ENCODE measurements around the gene MKLN1. TPM values are rescaled to one million over a fixed set of nuclear protein-coding genes. Genes with fewer than 3 reads are reported as not detected.

The MKLN1 gene
- polyA plus RNA-seq, 1 experiment: 25.6 TPM

DNA sequence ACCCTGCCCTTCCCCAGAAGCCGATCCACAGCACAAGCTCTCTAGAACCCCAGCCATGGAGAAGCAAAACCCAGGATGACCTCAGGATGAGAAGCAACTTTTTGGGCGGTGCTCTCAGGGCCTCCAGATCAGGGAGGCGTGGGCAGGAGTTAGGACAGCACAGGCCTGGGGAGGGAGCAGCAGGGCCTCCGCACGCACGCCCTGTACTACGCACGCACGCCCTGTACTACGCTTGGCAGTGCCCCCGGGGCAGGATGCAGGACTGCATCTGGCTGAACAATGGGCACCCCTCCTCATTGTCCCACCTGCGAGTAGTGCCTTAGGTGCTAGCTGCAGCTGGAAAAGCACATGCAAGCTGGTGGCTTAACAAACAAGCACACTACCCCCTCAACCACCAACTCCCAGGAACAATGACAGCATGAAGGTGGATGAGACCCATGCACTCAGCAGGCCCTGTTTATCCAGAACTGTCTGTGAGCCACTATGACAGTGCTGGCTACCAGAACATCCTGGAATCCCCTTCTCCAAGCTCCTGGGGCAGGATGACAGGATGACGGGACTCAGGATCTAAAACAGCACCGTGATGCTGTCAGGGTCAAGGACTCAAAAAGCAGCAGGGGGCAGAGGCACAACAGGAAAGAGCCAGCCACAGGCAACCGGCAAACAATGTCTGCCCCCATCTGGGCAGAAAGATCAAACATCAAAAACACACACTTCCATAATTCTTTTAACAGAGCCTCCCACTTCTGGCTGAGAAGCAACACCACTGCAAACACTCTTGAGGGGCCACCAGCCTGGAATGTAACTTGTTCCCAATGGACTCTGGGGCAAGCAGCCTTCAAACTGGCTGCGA, 217.0 kb downstream of the MKLN1 start:
- H3K36me3 ChIP-seq (ENCODE audit: control insufficient read depth, insufficient read depth, low read length): no peaks in the 10 kb centered on the region
- no peak for DNase-seq (ENCODE audit: low read depth)
- ChIA-PET POLR2A (no interaction called here), CTCF (interaction anchor here (0.7 to 2.0 kb wide), 6 partner anchors 17 to 110 kb away, joined by 3 to 8 read pairs (median 4); no protein-coding TSS in a partner anchor)
- H3K4me3 ChIP-seq (ENCODE audit: low read depth, low read length): no peak overlapping the region
- H3K27me3 ChIP-seq (ENCODE audit: control insufficient read depth, insufficient read depth, low read length): no peaks in the 10 kb centered on the region; the same call in none of the 2 replicates
- TF ChIP-seq, protein P1, sequence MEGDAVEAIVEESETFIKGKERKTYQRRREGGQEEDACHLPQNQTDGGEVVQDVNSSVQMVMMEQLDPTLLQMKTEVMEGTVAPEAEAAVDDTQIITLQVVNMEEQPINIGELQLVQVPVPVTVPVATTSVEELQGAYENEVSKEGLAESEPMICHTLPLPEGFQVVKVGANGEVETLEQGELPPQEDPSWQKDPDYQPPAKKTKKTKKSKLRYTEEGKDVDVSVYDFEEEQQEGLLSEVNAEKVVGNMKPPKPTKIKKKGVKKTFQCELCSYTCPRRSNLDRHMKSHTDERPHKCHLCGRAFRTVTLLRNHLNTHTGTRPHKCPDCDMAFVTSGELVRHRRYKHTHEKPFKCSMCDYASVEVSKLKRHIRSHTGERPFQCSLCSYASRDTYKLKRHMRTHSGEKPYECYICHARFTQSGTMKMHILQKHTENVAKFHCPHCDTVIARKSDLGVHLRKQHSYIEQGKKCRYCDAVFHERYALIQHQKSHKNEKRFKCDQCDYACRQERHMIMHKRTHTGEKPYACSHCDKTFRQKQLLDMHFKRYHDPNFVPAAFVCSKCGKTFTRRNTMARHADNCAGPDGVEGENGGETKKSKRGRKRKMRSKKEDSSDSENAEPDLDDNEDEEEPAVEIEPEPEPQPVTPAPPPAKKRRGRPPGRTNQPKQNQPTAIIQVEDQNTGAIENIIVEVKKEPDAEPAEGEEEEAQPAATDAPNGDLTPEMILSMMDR (IDR thresholded peaks at IDR 0.05; ENCODE audit: insufficient read depth, low read depth, low read length): peak; percentile 22; the same call in 1 of the 2 replicates

DNA sequence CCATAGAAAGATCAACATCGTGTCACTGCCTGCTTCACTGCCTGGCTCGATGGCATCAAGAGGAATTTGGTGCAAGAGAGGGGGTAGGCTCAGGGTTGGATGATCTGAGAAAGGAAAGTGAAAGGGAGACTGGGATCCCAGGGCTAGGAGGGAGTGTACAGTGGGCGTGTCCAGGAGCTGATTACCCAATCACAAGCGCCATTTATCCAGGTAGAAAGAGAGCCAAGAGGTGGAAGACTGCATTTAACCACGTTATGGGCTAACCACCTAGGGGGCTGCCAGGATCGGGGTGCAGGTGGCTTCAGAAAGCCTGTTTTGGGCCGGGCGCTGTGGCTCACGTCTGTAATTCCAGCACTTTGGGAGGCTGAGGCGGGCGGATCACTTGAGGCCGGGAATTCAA, 218.4 kb downstream of the MKLN1 start:
- CTCF ChIA-PET: interaction anchor here (1.3 to 2.0 kb wide), 4 partner anchors 45 to 109 kb away, joined by 4 to 5 read pairs (median 4); no protein-coding TSS in a partner anchor
- Histone ChIP-seq H3K4me3 (ENCODE audit: low read depth, low read length) (no peak overlapping the region), H3K27me3 (ENCODE audit: control insufficient read depth, insufficient read depth, low read length) (no peaks in the 10 kb centered on the region; the same call in none of the 2 replicates), H3K36me3 (ENCODE audit: control insufficient read depth, insufficient read depth, low read length) (no peaks in the 10 kb centered on the region)
- POLR2A ChIA-PET: no interaction called here
- no peak for DNase-seq (ENCODE audit: low read depth)
- TF ChIP-seq, protein P1 (IDR thresholded peaks at IDR 0.05; ENCODE audit: insufficient read depth, low read depth, low read length): no peak

Other genes starting within 250 kb of the MKLN1 start
- gene PODXL, start 228.8 kb downstream of the MKLN1 start, polyA plus RNA-seq (2011; rRNA removed): 0.34 and 0.53 TPM in 2 replicates